ENCODE results near the gene SVEP1.

DNA sequence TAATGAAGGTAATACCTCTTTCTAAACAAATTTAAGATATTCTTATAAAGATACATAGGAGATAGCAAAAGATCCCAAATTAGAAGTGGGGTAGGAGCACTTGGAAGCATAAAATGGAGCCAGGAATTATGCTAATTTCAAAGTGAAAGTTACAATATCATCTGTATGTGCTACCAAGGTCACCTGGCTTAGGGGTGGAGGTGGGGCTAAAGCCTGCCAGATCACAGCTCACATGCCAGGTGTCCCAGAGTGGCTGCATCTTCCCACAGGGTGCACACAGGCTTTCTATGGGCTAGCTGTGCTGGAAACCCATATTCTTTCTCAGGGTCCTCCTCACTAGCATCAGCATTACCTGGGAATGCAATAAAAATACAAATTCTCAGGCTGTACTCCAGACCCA, 123.7 kb downstream of the SVEP1 start:
- TF ChIP-seq CTCF (conservative IDR thresholded peaks at IDR 0.05; ENCODE audit: low read depth, low read length), result no peak
- TF ChIP-seq EZH2 (IDR thresholded peaks at IDR 0.05; ENCODE audit: borderline replicate concordance, low read depth, low read length, poor library complexity, severe bottlenecking), result no peak

Measured in A673 (cell line).